KBM-7 (cell line): ENCODE results near the gene SLC37A1.
A peak's percentile ranks its signal among the peaks of the same experiment; 100 is the strongest.
"Not testable (repeated sequence)": the region's sequence is repeated elsewhere in the genome, so short reads cannot be mapped to it uniquely, and the experiment has no call there.

ENCODE experiments used
- DNase-seq: peaks from one replicate; pipeline ENCODE4 v3.0.0-alpha.2; 2015
- in situ Hi-C: fragments of 300-500 bp; cut with MboI; formaldehyde crosslinking; loops from 2 replicates; pipeline ENCODE4 v1.14.3; 2020; ENCODE audit warnings: low sequenced_read_pairs, low pct_unique_long_range_greater_than_20kb, mixed read lengths

SLC37A1 gene

GRCh38 chr21:42594616-42595282 lies 81.1 kb downstream of the SLC37A1 start:
- in situ Hi-C loops, result loop anchor here (25.0 kb wide), 1 partner anchor 243 kb away; no protein-coding TSS in a partner anchor
- DNase-seq, result no peak

DNA sequence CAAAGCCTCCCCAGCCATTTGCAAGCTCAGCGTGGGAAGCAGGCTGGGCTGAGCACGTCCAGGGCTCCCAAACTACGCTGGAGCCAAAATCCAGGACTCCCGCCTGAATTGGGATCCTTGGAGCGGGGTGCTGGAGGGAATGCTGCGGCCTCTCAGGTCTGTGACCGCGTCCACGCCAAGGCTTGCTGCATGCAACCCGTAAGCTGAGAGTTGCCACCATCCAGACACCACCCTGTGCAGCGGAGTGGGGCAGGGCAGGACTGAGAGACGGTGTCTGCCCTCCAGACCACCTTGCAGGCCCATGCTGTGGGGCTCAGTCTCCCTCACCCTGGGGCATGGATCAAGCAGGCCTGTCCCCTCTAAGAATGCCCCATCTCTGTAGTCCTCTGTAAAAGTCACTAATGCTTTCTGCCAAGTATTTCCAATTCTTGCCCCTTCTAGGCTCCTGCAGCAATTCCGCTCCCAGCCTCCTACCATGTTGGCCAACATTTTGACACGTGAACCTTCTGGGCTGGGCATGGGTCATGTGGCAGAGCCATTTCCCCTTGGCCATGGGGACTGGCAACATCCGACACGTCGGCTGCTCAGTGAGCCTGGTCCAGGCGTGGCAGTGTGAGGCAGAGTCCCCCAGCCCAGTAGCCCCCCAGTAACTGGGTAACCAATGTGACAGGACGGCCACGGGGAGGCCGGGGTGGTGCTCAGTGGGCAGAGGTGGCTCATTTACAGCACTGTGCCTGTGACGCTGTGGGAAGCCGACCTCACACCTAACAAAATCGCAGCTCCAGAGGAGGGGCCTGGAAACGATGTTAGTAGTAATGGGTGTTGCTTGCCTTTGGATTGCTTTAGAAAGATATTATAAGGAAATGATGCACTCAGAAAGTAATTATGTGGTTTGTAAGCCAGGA lies 81.9 kb downstream of the SLC37A1 start:
- in situ Hi-C loops, result loop anchor here (25.0 kb wide), 1 partner anchor 242 kb away; no protein-coding TSS in a partner anchor
- no peak for DNase-seq

- in situ Hi-C loops, result loop anchor here (25.0 kb wide), 1 partner anchor 241 kb away; no protein-coding TSS in a partner anchor
- DNase-seq, result no peak
Observed at GRCh38 chr21:42596657-42597056, 83.0 kb downstream of the SLC37A1 start.

DNA sequence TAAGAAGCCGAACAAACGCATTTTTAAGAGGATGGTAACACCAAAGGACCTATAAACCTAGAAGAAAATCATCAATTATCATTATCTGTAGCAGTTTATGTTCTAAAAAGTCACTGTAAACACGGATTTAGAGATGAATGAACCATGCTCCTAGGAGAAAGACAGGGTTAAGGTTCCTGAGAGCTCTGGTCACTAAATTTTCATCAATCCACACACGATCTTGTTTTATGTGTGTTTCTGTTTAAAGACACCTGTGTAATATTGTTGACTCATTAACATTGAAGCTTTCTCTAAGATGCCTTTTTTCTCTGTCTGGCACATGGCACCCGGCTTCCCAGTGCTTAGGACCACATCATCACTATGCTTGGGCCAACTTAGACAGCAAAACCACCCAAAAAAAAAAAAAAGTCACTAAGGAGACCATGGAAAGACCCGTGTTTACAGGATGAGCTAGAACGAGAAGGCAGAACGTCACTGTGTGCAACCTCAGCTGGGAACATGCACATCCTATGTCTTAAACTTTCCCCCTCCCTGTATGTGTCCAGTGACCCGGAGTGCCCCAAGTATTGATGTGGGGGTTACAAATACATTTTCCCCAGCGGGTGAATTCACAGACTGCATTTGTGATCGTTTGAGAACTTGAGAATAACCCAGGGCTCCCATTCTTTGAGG lies 84.0 kb downstream of the SLC37A1 start:
- in situ Hi-C loops, result loop anchor here (25.0 kb wide), 1 partner anchor 240 kb away; no protein-coding TSS in a partner anchor
- DNase-seq, result no peak

GRCh38 chr21:42598159-42598735 lies 84.6 kb downstream of the SLC37A1 start:
- in situ Hi-C loops, result loop anchor here (25.0 kb wide), 1 partner anchor 239 kb away; no protein-coding TSS in a partner anchor
- no peak for DNase-seq

DNA sequence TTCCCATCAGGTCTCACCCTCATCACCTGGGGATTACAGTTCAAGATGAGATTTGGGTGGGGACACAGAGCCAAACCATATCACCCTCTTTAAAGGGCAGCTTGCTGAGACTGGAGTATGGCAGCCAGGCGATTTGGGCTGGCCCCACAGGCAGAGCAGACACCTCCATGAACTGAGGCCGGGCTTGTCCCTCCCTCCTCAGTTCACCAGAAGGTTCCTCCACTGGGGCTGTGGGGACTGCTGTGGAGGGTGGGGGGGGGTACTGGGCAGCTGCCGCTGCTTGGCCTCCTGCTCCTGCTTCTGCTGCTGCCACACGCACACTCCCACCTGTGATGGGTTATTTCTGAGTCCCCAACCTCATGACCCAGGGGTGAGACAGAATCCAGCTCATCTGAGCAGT lies 85.8 kb downstream of the SLC37A1 start:
- DNase-seq, result no peak
- in situ Hi-C loops, result loop anchor here (25.0 kb wide), 1 partner anchor 238 kb away; no protein-coding TSS in a partner anchor

- in situ Hi-C loops, result loop anchor here (25.0 kb wide), 1 partner anchor 237 kb away; no protein-coding TSS in a partner anchor
- DNase-seq, result no peak
Observed at GRCh38 chr21:42599962-42600361, 86.3 kb downstream of the SLC37A1 start.

DNA sequence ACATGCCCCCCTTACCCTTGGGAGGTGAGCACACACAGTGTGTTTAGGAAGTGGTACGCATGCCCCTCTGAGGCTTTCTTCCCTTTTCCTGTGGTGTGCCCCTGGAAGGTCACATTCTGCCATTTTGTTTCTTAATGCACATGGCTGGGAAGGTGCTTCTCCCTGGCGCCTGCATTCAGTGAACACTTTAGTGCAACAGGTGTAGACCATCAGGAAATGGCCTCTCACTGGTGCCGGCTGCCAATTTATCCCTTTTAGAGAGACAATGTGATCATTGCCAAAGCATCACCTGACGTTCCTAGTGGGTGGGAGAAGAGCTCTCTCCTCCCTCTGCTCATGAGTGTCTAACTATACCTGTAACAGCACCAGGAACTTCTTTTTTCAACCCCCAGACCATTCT lies 88.0 kb downstream of the SLC37A1 start:
- no peak for DNase-seq
- in situ Hi-C loops, result no loop called here

GRCh38 chr21:42607102-42607501 lies 93.5 kb downstream of the SLC37A1 start:
- in situ Hi-C loops, result no loop called here
- DNase-seq, result no peak

GRCh38 chr21:42607525-42608102 lies 94.0 kb downstream of the SLC37A1 start:
- in situ Hi-C loops, result no loop called here
- no peak for DNase-seq

DNA sequence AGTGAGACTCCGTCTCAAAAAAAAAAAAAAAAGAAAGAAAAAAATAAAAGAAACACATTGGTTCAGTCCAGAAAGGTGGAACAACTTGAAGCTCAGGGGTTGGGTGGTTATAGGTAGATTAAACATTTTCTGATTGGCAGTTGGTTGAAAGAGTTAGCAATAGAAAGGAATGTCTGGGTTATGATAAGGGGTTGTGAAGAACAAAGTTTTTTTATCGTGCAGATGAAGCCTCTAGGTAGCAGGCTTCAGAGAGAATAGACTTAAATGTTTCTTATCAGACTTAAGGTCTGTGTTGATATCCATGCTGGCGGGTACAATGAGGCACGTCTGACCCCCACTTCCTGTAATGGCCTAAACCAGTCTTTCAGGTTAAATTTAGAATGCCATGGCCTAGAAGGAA lies 94.8 kb downstream of the SLC37A1 start:
- DNase-seq, result no peak
- in situ Hi-C loops, result no loop called here

- DNase-seq, result no peak
- in situ Hi-C loops, result no loop called here
Observed at GRCh38 chr21:42609811-42610210, 96.2 kb downstream of the SLC37A1 start.

DNA sequence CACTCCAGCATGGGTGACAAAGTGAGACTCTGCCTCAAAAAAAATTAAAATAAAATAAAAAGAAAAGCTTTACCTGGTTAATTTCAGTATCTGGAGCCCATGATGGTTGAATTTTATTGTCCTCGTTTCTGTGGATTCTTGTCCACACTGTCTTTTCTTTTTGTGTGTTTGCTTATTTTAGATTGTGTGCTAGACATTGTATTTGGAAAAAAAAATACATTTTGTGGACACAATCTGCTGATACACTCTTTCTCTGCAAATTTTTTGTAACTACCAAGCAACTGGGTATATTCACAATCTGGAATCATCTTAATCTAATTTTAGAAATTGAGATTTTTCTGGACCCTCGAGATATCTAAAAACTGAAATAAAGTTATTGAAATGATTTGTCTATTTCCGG lies 98.2 kb downstream of the SLC37A1 start:
- no peak for DNase-seq
- in situ Hi-C loops, result no loop called here

GRCh38 chr21:42612390-42612789 lies 98.7 kb downstream of the SLC37A1 start:
- in situ Hi-C loops, result no loop called here
- no peak for DNase-seq

DNA sequence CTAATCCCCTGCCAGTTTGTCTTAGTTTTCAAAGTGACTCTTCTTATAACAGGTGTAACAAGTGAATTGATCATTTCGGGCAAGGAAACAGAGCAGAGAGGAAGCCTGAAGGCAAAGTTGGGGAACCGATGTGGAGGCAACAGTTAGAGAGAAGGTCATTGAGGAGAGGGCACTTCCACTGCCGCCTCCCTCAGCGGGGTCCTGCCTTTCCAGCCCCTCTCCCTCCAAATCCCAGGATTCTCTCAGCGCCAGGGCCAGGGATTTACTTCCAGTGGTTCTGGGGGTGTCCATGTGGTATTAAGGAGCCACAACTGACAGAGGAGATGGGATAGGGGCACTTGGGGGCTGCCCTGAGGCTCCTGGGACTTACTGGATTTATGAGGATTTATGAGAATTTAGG lies 100.1 kb downstream of the SLC37A1 start:
- no peak for DNase-seq
- in situ Hi-C loops, result no loop called here

DNA sequence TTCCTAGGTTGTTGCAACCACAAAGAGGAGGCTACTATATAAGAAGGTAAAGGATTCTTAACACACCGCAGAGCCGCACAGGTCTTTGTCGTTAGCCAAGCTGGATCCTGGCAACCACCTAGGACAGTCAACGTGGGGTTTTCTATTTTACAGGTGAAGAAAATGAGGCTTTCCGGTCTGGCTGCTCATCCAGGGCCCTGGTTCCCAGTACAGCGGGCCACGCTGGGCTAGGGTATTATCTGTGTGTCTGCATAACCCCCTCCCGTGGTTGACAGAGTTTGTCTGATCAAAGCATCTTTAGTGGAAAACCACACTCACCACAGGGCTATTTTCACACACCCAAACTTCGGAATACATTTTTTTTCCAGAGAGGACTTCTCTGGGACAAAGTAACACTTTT lies 100.7 kb downstream of the SLC37A1 start:
- in situ Hi-C loops, result no loop called here
- DNase-seq, result peak; percentile 26

- DNase-seq, result peak; percentile 57
- in situ Hi-C loops, result no loop called here
Observed at GRCh38 chr21:42614811-42615351, 101.2 kb downstream of the SLC37A1 start.

- in situ Hi-C loops, result not testable (repeated sequence)
Observed at GRCh38 chr21:42615377-42615776, 101.7 kb downstream of the SLC37A1 start.

DNA sequence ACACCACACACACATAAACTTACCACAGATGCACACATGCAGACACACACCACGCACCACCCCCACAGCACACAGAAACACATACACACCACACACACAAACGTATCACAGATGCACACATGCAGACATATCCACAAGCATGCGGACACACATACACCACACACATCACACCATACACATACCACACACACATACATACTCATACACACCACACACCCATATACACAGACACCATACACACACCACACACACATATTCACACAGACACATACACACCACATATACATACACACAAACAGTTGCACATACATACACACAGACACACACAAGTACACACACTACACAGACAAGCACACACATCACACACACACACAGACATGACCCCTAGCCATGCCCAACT lies 102.3 kb downstream of the SLC37A1 start:
- in situ Hi-C loops, result no loop called here
- no peak for DNase-seq

More at GRCh38 chr21:42615377-42615776, 101.7 kb downstream of the SLC37A1 start:
- DNase-seq, result not testable (repeated sequence)
